Fibroblast of skin of scalp (primary cell): ENCODE measurements around the gene SLC44A5. TPM values are rescaled to one million over a fixed set of nuclear protein-coding genes. Genes with fewer than 3 reads are reported as not detected.
A peak's percentile ranks its signal among the peaks of the same experiment; 100 is the strongest.
"Not testable (repeated sequence)": the region's sequence is repeated elsewhere in the genome, so short reads cannot be mapped to it uniquely, and the experiment has no call there.

Experiments used
- DNase-seq: peaks from one replicate; pipeline ENCODE4 v3.0.0-alpha.2; 2013
- polyA plus RNA-seq, 2 experiments: library from polyadenylated mRNA; unstranded; fragments of 120-200 nt; gene quantifications; one replicate each; pipeline ENCODE4 v1.2.1, GENCODE V29; 2013; ENCODE audit not compliant: insufficient read length in 2 of 2

The SLC44A5 gene
- 0.11 TPM for polyA plus RNA-seq (2013, experiment 1 of 2; ENCODE audit: insufficient read length)
- polyA plus RNA-seq (2013, experiment 2 of 2; ENCODE audit: insufficient read length) = 0.27 TPM

DNA sequence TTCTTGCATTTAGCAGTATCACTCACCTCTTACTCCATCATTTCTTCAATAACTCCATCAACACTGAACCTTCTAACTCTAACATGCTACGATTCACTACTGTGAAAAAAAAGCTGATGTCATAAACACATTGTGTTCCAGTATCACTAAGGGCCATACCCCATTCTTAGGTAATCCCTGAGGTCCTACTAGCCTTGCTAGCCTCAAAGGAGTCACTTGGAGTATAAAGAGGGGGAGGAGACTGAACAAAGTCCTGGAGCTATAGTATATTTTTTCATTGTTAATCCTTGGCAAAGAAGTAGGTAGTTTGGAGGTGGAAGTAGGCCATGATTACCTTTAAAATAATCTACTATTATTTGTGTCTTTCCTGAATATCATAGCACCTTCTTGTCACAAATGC lies at the start of gene SLC44A5:
Gene SLC44A5, minus strand, starts transcription at position 101 of the 400 bp plus-strand sequence. CDS start 69,667 bp downstream, outside the sequence.
- no peak for DNase-seq

GRCh38 chr1:75655931-75656330 lies 45.0 kb upstream of the SLC44A5 start:
- no peak for DNase-seq

DNA sequence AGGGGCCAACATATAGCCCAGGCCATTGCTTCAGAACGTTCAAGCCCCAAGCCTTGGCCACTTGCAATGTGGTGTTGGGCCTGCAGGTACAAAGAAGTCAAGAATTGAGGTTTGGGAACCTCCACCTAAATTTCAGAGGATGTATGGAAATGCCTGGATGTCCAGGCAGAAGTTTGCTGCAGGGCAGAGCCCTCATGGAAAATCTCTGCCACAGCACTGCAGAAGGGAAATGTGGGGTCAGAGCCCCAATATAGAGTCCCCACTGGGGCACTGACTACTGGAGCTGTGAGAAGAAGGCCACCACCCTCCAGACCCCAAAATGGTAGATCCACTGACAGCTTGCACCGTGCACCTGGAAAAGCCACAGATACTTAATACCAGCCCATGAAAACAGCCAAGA lies 36.3 kb upstream of the SLC44A5 start:
- not testable (repeated sequence) for DNase-seq

DNA sequence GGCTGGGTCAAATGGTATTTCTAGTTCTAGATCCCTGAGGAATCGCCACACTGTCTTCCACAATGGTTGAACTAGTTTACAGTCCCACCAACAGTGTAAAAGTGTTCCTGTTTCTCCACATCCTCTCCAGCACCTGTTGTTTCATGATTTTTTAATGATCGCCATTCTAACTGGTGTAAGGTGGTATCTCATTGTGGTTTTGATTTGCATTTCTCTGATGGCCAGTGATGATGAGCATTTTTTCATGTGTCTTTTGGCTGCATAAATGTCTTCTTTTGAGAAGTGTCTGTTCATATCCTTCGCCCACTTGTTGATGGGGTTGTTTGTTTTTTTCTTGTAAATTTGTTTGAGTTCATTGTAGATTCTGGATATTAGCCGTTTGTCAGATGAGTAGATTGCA lies 34.2 kb upstream of the SLC44A5 start:
- DNase-seq = not testable (repeated sequence)

DNA sequence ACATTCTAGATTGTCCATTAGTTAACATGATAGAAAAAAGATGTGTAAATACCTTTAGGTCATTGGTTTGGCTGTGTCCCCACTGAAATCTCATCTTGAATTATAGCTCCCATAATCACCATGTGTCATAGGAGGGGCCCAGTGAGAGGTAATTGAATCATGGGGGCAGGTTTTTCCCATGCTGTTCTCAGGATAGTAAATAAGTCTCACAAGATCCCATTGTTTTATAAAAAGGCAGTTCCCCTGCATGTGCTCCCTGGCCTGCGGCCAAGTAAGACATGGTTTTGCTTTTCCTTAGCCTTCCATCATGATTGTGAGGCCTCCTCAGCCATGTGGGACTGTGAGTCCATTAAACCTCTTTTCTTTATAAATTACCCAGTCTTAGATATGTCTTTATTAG lies 32.5 kb upstream of the SLC44A5 start:
- no peak for DNase-seq

GRCh38 chr1:75641325-75641724 lies 30.4 kb upstream of the SLC44A5 start:
- no peak for DNase-seq

DNA sequence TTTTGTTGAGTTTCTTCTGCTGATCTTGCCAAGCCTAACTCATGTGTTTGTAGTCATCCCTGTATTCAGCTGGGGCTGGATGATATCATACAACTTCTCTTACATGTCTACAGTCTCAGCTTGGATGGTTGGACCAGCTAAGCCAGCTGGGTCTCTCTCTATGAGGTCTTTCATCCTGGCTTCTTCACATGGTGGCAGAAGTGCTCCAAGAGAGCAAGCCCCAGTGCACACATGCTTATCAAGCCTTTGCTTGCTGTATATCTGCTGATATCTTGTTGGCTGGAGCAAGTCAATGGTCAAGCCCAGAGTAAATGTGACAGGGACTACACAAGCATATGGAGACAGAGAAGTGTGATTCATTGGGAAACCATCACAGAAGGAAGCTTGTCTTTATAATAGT lies 29.2 kb upstream of the SLC44A5 start:
- DNase-seq = no peak

GRCh38 chr1:75632350-75632949 lies 21.5 kb upstream of the SLC44A5 start:
- peak; percentile 35 for DNase-seq

DNA sequence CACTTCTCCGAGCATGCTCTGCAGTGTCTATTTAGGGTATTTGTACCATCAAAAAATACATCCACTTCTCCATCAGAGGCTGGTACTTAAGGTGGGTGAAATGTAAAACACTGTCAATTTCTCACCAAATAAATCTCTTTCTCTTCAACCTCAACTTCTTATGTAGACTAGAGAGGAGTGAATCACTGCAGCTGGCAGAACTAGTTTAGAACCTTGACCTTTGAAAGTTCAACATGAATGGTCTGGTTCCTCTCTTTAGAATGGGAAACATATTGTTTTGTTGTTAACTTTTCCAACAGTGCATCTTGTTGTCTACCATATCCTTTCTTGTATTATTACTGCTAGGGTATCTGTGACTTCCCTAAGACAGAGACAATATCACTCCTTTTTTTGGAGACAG lies 20.1 kb upstream of the SLC44A5 start:
- no peak for DNase-seq

DNA sequence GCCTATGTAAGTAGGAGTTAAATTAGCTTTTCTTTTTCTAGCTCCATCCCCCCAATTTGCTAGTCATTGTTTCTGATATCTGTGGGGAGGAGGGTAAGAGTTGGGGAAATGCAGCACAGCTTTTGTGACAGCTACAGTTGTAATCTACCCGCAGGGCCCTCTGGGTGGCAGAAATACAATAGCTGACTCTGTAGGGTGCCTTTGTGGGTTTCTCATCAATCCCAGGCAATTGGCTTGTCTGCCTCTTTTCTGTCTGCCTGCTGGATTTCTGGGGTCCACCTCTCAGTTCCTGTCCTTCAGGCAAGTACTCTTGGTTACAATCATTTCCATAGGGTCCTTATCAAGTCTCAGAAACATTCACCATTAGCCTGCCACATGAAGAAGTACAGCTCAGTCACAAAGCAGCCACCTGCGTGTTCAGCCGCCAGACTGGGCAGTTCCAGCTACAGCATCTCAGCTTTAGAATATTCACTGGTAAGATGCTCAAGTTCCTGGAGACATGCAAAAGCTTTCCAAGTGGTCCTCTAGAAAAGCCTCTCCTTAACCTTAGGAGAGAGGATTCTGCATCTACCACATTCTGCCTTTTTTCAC lies 19.2 kb upstream of the SLC44A5 start:
- DNase-seq = no peak

GRCh38 chr1:75625795-75626194 lies 14.9 kb upstream of the SLC44A5 start:
- DNase-seq = no peak

DNA sequence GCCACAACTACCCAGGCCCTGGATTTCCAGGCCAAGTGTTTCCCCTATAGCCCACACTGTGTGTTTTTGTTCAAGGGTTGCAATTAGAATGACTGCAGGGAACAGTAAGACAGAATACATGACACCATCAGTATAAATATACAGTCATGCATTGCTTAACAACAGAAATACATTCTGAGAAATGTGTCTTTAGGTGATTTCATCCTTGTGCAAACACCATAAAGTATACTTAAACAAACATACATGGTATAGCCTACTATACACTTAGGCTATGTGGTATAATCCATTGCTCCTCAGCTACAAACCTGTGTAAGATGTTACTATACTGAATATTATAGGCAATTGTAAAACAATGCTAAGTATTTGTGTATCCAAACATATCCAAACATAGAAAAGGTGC lies 7.5 kb upstream of the SLC44A5 start:
- no peak for DNase-seq

- DNase-seq = peak; percentile 36
These were observed 5.8 kb upstream of the SLC44A5 start for GRCh38 chr1:75616436-75617433.

- DNase-seq = peak; percentile 45
These were observed 4.9 kb upstream of the SLC44A5 start for GRCh38 chr1:75615613-75616435.

GRCh38 chr1:75614399-75614756 lies 3.5 kb upstream of the SLC44A5 start:
- no peak for DNase-seq

GRCh38 chr1:75613916-75614315 lies 3.0 kb upstream of the SLC44A5 start:
- no peak for DNase-seq

DNA sequence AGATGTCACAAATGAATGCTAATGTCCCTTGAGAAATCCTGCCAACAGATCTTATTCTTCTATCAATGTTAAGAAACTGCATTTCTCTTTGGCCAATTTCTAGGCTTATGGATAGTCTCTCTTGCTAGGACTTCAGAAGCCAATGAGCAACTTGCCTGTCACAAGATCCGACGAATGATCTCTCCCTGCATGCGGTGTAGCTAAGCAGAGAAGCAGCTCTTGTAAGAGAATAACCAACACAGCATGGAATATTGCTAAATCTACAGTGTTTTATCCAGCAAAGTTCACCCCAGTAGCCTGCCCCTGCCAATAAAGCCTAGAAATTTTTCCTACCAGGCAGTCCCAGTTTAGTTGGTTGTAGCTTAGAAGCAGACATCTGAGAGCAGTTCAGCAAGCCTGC lies 2.1 kb upstream of the SLC44A5 start:
- no peak for DNase-seq

DNA sequence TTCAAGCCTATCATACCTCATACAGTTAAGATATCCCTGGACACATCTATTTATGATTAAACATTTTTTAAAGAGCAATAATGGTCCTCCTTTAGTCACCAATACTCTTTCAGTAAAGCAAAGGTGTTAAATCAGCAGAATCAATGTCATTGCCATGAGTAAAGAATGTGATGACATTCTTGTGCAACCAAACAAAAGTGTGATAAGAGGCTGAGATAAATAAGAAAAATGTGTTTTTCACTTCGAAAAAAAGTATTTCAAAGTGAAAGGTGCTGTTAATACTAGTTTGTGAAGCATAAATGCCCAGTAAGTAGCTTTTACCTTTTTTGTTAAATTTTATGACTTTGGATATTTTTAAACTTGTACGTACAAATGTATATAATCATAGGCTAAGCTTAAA lies 8.4 kb downstream of the SLC44A5 start:
- DNase-seq = no peak

DNA sequence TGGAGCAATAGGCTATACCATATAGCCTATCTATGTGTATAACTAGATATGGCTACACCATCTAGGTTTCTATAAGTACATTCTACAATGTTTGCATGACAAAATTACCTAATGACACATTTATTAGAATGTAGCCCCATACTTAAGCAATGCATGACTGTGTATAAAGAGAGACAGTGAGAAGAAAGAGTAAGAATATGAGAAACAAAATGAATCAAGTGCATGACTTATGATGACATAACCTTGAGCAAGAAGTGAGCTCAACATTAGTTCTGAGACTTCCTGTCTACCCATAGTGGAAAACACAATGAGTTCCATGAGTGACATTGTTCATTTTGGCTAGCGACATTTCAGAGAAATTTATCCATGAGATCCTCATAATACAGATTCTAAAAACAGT lies 10.1 kb downstream of the SLC44A5 start:
- no peak for DNase-seq

- no peak for DNase-seq
These were observed 16.6 kb downstream of the SLC44A5 start for GRCh38 chr1:75594327-75594726.

- DNase-seq = not testable (repeated sequence)
These were observed 17.5 kb downstream of the SLC44A5 start for GRCh38 chr1:75593457-75593856.

- DNase-seq = no peak
These were observed 21.3 kb downstream of the SLC44A5 start for GRCh38 chr1:75589637-75590036.
